HepG2 (cell line): ENCODE measurements around the gene SYNJ2. TPM values are rescaled to one million over a fixed set of nuclear protein-coding genes. Genes with fewer than 3 reads are reported as not detected.
A peak's percentile ranks its signal among the peaks of the same experiment; 100 is the strongest.

Source experiments
- BRCA1 ChIP-seq: sonication (generic); formaldehyde crosslinking; IDR thresholded peaks from 2 replicates; pipeline ENCODE4 v1.4.0; 2020; ENCODE audit warnings: missing genetic modification reagents
- CEBPB ChIP-seq: IDR thresholded peaks from 2 replicates; pipeline ENCODE4 v1.6.1; 2011; ENCODE audit warnings: low read depth, low read length, improper control_type of control experiment, borderline replicate concordance
- IKZF4 ChIP-seq: sonication (generic); formaldehyde crosslinking; IDR thresholded peaks from 2 replicates; pipeline ENCODE4 v1.5.1; 2020; ENCODE audit warnings: borderline replicate concordance, mild to moderate bottlenecking, low read depth, missing genetic modification reagents; ENCODE audit errors: not compliant biosample characterization
- ISL2 ChIP-seq: sonication (generic); formaldehyde crosslinking; IDR thresholded peaks from 2 replicates; pipeline ENCODE4 v1.5.0; 2020; ENCODE audit warnings: missing genetic modification reagents
- MATR3 ChIP-seq: sonication (generic); formaldehyde crosslinking; IDR thresholded peaks from 2 replicates; pipeline ENCODE4 v1.4.0; 2020; ENCODE audit warnings: missing genetic modification reagents
- NFYB ChIP-seq: sonication (generic); formaldehyde crosslinking; IDR thresholded peaks from 2 replicates; pipeline ENCODE4 v1.4.0; 2020; ENCODE audit warnings: missing genetic modification reagents
- PRPF4 ChIP-seq: fragments of 200-400 bp; formaldehyde crosslinking; IDR thresholded peaks from 2 replicates; pipeline ENCODE4 v1.6.1; 2016; ENCODE audit warnings: low read length, low read depth; ENCODE audit not compliant: poor library complexity, severe bottlenecking
- RFX1 ChIP-seq: fragments of 450-650 bp; IDR thresholded peaks from 2 replicates; pipeline ENCODE4 v1.6.1; 2017
- SMARCE1 ChIP-seq: fragments of 450-650 bp; IDR thresholded peaks from 2 replicates; pipeline ENCODE4 v1.6.1; 2017; ENCODE audit warnings: borderline replicate concordance
- XBP1 ChIP-seq: sonication (generic); formaldehyde crosslinking; IDR thresholded peaks from 2 replicates; pipeline ENCODE4 v1.5.0; 2020; ENCODE audit warnings: missing genetic modification reagents
- ZBTB7A ChIP-seq: sonication (generic); formaldehyde crosslinking; IDR thresholded peaks from 2 replicates; pipeline ENCODE4 v1.8.0; 2022; ENCODE audit warnings: mild to moderate bottlenecking, missing genetic modification reagents
- ZFP36 ChIP-seq: fragments of 150-350 bp; IDR thresholded peaks from 2 replicates; pipeline ENCODE4 v1.6.1; 2018; ENCODE audit warnings: borderline replicate concordance, low read length, low read depth; ENCODE audit not compliant: partially characterized antibody
- ZNF556 ChIP-seq: sonication (generic); formaldehyde crosslinking; IDR thresholded peaks from 2 replicates; pipeline ENCODE4 v1.4.0; 2020; ENCODE audit warnings: mild to moderate bottlenecking, missing genetic modification reagents, borderline replicate concordance
- ZNF572 ChIP-seq: sonication (generic); formaldehyde crosslinking; IDR thresholded peaks from 2 replicates; pipeline ENCODE4 v1.5.1; 2020; ENCODE audit warnings: mild to moderate bottlenecking, missing genetic modification reagents
- ZNF614 ChIP-seq: IDR thresholded peaks from 2 replicates; pipeline ENCODE4 v1.6.1; 2018; ENCODE audit warnings: missing biosample characterization, missing genetic modification reagents, inconsistent platforms, borderline replicate concordance
- ZNF83 ChIP-seq: sonication (generic); formaldehyde crosslinking; IDR thresholded peaks from 2 replicates; pipeline ENCODE4 v1.4.0; 2020; ENCODE audit warnings: missing genetic modification reagents, mild to moderate bottlenecking, borderline replicate concordance
- polyA plus RNA-seq, 8 experiments: library from polyadenylated mRNA; depleted of rRNA in 3 of 8; stranded (reverse) in 7 of 8; unstranded in 1 of 8; fragments of >200 nt; fragmentation: Illumina TruSeq in 4 of 8; extraction: Trizol in 4 of 8; gene quantifications; 2 replicates each; pipeline versions ENCODE4 v1.2.1 to v1.2.3, GENCODE V29; 2011 to 2016; ENCODE audit warnings: low read depth in 4 of 8, missing spikeins in 1 of 8, mixed read lengths in 1 of 8; ENCODE audit not compliant: insufficient read depth in 1 of 8
- total RNA-seq, 5 experiments: library from RNA; depleted of rRNA; stranded (reverse); fragments of >200 nt; fragmentation: Illumina TruSeq; extraction: Trizol; gene quantifications; 2 replicates each; pipeline ENCODE4 v1.2.3, GENCODE V29; 2016; ENCODE audit warnings: low read depth in 1 of 5
- TF ChIP-seq, protein P1 (sequence below): sonication (generic); formaldehyde crosslinking; IDR thresholded peaks from 2 replicates; pipeline ENCODE4 v1.4.0; 2020; ENCODE audit warnings: missing genetic modification reagents
- TF ChIP-seq, protein P2 (sequence below): sonication (generic); formaldehyde crosslinking; IDR thresholded peaks from 2 replicates; pipeline ENCODE4 v1.4.0; 2020; ENCODE audit warnings: missing genetic modification reagents
- TF ChIP-seq, protein P3 (sequence below): sonication (generic); formaldehyde crosslinking; IDR thresholded peaks from 2 replicates; pipeline ENCODE4 v1.4.0; 2020; ENCODE audit warnings: low read depth, mild to moderate bottlenecking, missing genetic modification reagents

Gene SYNJ2
- total and polyA plus RNA-seq, 2 of the 13 experiments (the other 11 are each of a cell fraction or from before 2014, with no cell fraction given): 39.1 to 57.6 TPM

DNA sequence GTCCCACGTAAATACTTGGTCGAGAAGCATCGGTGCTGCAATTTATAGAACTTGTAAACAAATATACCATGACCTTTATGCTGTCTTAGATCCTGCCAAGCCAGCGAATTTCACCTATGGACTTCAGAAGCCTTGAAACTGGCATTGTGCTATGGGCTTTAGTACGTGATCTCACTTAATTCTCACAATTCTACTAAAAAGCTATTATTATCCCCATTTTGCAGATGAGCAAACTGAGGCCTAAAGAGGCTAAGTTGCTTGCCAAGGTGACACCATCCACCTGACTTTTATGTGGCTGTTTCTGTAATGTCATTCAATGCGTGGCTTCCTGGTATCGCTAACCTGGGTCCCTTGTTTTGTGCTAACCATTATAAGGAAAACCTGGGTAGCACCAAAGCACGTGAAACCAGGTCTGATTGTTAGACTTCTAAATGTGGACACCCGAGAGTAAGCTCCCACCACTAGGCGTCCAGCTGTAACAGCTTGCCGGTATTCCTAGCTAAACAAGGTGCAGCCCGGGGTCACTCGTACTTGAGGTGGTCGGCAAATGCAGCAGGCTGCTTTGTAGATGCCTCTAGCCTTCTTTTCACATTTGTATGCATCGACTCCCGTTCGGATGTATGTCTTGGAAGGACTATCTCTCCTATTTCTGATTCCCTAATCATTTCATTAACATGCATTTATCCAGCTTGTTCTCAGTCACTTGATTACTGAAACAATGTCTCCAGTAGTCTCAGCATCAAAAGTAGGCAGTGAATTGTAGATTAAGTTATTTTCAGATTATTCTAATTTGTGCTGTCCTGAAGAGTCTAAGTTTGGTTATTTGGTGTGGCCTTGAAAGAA is 1.1 kb downstream of the SYNJ2 start (continued):
- TF ChIP-seq, protein P1, sequence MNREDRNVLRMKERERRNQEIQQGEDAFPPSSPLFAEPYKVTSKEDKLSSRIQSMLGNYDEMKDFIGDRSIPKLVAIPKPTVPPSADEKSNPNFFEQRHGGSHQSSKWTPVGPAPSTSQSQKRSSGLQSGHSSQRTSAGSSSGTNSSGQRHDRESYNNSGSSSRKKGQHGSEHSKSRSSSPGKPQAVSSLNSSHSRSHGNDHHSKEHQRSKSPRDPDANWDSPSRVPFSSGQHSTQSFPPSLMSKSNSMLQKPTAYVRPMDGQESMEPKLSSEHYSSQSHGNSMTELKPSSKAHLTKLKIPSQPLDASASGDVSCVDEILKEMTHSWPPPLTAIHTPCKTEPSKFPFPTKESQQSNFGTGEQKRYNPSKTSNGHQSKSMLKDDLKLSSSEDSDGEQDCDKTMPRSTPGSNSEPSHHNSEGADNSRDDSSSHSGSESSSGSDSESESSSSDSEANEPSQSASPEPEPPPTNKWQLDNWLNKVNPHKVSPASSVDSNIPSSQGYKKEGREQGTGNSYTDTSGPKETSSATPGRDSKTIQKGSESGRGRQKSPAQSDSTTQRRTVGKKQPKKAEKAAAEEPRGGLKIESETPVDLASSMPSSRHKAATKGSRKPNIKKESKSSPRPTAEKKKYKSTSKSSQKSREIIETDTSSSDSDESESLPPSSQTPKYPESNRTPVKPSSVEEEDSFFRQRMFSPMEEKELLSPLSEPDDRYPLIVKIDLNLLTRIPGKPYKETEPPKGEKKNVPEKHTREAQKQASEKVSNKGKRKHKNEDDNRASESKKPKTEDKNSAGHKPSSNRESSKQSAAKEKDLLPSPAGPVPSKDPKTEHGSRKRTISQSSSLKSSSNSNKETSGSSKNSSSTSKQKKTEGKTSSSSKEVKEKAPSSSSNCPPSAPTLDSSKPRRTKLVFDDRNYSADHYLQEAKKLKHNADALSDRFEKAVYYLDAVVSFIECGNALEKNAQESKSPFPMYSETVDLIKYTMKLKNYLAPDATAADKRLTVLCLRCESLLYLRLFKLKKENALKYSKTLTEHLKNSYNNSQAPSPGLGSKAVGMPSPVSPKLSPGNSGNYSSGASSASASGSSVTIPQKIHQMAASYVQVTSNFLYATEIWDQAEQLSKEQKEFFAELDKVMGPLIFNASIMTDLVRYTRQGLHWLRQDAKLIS: no peak; the same call in 1 of the 2 replicates
- TF ChIP-seq, protein P2, sequence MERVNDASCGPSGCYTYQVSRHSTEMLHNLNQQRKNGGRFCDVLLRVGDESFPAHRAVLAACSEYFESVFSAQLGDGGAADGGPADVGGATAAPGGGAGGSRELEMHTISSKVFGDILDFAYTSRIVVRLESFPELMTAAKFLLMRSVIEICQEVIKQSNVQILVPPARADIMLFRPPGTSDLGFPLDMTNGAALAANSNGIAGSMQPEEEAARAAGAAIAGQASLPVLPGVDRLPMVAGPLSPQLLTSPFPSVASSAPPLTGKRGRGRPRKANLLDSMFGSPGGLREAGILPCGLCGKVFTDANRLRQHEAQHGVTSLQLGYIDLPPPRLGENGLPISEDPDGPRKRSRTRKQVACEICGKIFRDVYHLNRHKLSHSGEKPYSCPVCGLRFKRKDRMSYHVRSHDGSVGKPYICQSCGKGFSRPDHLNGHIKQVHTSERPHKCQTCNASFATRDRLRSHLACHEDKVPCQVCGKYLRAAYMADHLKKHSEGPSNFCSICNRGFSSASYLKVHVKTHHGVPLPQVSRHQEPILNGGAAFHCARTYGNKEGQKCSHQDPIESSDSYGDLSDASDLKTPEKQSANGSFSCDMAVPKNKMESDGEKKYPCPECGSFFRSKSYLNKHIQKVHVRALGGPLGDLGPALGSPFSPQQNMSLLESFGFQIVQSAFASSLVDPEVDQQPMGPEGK (CRISPR knock-in tag): 0 out of 2 replicates have a peak, but pooled peaks have one; percentile 41
- TF ChIP-seq MATR3: no peak
- no peak for TF ChIP-seq ISL2 (CRISPR knock-in tag)
- no peak for TF ChIP-seq ZNF556 (CRISPR knock-in tag)
- no peak for TF ChIP-seq RFX1
- no peak for TF ChIP-seq ZNF572 (CRISPR knock-in tag)
- peak; percentile 69; the same call in 1 of the 2 replicates for TF ChIP-seq ZBTB7A (CRISPR knock-in tag)
- TF ChIP-seq ZNF614 (CRISPR knock-in tag): peak; percentile 80; the same call in 1 of the 2 replicates
- TF ChIP-seq PRPF4: no peak
- no peak for TF ChIP-seq BRCA1 (CRISPR knock-in tag)
- TF ChIP-seq IKZF4 (CRISPR knock-in tag): no peak
- no peak for TF ChIP-seq ZNF83
- TF ChIP-seq, protein P3, sequence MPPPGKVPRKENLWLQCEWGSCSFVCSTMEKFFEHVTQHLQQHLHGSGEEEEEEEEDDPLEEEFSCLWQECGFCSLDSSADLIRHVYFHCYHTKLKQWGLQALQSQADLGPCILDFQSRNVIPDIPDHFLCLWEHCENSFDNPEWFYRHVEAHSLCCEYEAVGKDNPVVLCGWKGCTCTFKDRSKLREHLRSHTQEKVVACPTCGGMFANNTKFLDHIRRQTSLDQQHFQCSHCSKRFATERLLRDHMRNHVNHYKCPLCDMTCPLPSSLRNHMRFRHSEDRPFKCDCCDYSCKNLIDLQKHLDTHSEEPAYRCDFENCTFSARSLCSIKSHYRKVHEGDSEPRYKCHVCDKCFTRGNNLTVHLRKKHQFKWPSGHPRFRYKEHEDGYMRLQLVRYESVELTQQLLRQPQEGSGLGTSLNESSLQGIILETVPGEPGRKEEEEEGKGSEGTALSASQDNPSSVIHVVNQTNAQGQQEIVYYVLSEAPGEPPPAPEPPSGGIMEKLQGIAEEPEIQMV: 0 out of 2 replicates have a peak, but pooled peaks have one; percentile 16
- no peak for TF ChIP-seq SMARCE1
- no peak for TF ChIP-seq XBP1 (CRISPR knock-in tag)
- TF ChIP-seq ZFP36: no peak
- no peak for TF ChIP-seq NFYB
- no peak for TF ChIP-seq CEBPB
